HS-27A (cell line): ENCODE measurements around the gene GM2A.
"Not testable (repeated sequence)": the region's sequence is repeated elsewhere in the genome, so short reads cannot be mapped to it uniquely, and the experiment has no call there.

Experiments used
- DNase-seq: peaks from one replicate; pipeline ENCODE4 v3.0.0-alpha.2; 2012; ENCODE audit warnings: low read depth, missing footprints

GM2A gene

DNA sequence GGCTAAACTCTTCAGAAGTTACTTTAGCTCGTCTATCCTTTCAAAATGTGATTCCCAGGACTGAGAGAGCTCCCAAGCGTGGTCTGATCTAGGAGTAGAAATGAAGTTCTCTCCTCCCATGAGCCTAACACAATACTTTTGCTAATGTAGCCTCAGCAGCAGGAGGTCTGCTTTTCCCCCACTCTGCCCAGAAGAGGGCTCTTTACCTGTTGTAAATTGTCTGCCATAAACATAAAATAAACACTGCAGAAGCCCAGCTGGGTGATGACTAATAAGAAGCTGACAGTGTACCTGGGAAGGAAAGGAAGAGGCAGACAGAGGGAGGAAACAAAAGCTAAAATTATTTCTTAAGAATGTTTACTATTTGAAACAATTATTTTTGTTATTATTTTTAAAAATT, 35.2 kb downstream of the GM2A start:
- DNase-seq: no peak

DNA sequence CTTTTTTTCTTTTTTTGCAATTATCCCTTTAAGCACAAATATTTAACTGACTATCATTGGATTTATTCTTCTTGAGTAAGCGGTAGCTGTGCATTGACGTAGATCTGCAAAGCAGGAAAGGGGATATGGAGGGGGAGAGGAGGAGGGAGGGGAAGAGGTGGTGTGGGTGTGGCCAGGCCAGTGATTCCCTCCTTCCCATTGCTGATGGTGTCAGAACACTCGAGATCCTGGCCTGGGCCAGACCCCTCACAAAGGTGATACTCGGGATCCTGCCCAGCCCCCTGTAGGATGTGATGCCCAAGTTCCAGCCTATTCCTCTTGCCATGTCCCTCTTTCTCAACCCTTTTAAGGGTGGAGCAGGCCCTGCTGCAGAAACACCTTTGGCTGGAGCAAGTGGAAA, 40.6 kb downstream of the GM2A start:
- DNase-seq: no peak

DNA sequence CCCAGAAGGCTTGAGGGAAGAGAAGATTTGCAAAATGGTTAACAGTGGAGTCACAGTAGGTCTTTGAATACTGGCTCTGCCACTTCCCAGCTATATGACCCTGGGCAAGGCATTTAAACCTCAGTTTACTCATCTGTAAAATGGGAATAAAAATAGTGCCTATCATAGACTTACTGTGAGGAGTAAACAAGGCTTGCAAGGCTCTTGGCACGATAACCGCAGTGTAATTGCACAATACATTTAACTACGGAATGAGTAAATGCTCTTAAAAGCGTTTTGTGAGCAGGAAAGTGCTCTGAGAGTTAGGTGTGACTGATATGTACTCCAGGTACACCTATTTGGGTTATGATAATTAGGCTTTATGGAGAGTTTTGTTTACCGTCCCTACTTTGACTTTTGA, 42.2 kb downstream of the GM2A start:
- DNase-seq: no peak

DNA sequence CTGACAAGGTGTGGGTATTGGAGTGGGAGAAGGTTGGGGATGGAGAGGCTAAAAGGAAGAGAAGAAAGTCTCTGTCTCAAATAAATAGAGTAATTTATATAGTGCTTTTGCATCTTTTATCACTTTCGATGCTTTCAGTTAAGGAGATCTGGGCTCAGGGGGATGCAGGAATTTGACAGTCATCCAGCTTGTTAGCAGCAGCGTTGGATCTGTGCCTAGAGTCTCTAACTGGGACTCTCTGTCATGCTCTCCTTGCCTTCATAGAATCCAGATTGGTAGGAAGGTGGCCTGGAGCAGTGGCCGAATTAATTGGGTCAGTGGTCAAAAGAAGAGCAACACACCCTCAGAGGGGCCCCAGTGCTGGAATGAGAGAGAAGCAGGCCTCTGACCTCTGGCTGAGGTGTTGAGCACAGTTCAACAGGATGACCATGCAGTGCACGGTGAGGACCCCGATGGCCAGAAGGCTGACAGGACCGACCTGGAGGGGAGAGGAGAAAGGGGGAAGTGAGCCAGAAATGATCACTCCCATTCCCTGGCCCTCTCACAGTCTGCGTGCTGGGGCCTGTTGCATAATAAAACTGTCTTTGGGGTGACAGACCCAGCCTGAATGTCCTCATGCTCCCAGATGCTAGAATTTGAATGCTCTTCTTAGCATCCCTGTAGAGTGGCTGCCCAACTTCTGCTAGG, 42.9 kb downstream of the GM2A start:
- DNase-seq: no peak

DNA sequence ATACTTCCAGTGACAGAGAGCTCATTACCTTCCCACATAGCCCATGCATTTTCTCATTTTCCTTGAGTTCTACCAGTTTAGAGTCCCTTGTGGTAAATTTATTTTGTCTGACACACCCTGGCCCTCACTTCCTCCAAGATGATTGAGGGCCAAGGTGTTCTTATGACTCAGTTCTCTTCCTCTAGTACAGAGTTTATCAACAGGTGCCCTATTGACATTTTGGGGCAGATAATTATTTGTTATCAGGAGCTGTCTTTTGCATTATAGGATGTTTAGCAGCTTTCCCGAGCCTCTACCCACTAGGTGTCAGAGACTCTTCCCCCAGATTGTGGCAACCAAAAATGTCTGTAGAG, 43.5 kb downstream of the GM2A start:
- no peak for DNase-seq

DNA sequence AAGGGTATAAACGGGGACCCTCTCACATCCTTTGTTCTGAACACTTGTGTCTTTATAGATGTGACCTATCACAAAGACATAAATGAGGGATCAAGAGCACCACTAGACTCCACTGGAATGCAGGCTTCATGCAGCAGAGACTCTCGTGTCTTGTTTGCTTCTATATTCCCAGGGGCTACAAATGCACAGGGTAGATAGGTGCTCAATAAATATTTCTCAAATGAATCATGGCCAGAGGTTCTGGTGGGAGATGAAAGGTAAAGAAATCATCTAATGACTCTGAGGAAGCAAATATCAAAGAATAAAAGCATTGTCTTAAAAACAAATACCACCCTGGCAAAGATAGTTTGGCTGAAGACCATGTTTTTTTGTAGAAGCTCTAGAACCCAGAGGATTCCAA, 44.0 kb downstream of the GM2A start:
- no peak for DNase-seq

DNA sequence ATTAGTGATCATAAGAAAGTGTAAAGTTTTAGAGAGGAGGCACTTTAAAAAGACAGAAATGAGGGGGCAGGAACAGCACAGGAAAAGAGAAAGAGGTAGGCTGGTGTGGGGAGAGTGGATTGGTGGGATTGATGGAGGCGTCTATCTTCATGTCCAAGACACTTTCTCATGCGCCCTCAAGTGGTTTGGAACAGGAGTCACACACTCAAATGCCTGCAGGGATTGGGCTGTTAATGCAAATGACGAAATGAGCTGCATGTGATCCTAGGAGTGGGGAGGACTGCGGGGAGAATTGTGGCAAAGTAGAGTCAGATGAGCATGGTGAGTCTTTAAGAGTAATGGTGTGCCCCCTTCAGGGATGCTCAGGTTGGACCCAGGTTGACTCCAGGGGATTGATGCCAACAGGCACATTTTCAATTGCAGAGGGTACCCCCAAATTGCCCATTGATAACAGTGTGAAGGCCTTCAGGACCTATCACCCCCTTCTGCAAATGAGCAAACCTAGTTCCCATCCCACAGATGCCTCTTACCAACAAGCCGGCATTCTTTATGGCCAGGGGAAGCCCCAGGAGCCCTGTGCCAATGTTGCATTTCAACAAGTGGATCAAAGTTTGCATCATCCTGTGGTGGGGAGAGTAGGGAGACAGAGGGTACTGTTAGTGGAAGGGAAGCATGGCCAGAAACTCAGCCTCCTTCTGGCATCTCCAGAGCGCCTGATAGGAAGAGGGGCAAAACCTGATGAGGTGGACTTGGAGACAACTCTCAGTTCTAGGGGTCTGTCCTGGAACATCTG, 45.3 kb downstream of the GM2A start:
- no peak for DNase-seq

DNA sequence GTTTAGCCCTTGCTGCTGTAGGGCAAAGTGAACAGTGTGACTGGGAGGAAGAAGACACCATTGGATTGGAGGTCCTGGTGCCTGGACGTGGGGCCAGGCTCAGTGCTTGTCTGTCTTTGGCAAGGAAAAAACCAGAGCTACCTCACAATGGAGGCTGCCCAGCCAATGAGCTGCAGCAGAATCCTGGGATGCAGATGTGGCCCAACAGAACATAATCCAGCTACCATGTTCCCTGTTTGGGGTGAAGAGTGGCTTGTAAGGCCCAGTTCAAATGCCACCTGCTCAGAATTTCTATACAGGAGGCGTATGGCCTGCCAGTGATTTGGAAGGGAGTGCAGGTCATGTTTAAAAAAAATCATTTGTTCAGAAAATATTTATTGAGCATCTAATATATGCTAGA, 50.7 kb downstream of the GM2A start, which contains the start of gene SLC36A3:
Gene SLC36A3 (minus strand): TSS at position 101 of the 400 bp plus-strand sequence. CDS start 412 bp downstream, outside the sequence.
- no peak for DNase-seq

DNA sequence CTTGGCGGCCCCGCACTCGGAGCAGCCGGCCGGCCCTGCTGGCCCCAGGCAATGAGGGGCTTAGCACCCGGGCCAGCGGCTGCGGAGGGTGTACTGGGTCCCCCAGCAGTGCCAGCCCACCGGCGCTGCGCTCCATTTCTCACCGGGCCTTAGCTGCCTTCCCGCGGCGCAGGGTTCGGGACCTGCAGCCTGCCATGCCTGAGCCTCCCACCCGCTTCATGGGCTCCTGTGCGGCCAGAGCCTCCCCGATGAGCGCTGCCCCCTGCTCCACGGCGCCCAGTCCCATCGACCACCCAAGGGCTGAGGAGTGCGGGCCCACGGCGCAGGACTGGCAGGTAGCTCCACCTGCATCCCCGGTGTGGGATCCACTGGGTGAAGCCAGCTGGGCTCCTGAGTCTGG, 56.3 kb downstream of the GM2A start:
- DNase-seq: not testable (repeated sequence)

DNA sequence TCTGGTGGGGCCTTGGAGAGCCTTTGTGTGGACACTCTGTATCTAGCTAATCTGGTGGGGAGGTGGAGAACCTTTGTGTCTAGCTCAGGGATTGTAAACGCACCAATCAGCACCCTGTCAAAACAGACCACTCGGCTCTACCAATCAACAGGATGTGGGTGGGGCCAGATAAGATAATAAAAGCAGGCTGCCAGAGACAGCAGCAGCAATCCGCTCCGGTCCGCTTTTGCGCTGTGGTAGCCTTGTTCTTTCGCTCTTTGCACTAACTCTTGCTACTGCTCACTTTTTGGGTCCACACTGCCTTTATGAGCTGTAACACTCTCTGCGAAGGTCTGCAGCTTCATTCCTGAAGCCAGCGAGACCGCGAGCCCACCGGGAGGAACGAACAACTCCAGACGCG, 56.8 kb downstream of the GM2A start:
- DNase-seq: not testable (repeated sequence)

DNA sequence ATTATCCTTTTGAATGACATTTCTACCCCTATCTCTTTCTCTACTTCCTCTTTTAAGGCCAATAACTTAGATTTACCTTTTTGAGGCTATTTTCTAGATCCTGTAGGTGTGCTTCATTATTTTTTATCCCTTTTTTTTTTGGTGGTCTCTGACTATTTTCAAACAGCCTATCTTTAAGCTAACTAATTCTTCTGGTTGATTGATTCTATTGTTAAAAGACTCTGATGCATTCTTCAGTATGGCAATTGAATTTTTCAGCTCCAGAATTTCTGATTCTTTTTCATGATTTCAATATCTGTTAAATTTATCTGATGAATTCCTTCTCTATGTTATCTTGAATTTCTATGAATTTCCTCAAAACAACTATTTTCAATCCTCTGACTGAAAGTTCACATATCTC, 57.9 kb downstream of the GM2A start:
- DNase-seq: no peak

DNA sequence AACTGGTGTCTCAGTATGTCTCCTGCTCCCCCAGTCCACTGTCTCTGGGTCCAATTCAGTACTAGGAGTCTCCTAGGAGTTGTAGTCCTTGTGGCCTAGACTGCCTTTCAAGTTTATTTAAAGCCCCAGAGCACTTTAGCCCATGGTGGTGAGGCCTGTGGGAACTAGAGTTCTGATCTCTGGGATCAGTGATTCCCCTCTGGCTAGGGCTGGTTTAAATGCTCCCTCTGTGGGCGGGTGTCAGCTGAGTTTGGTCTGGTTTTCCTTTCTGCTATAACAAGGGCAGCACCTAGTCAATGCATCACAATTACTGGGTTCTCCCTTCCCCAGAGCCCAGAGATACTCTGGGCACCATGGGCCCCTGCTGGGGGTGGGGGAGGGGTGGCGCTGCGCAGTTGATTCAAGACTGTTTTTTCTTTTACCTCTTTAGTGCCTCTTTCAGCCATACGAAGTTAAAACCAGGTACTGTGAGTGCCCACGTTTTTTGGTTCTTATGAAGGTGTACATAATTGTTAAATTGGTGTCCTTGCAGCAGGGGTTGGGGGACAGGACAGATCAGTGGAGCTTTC, 59.9 kb downstream of the GM2A start:
- no peak for DNase-seq

DNA sequence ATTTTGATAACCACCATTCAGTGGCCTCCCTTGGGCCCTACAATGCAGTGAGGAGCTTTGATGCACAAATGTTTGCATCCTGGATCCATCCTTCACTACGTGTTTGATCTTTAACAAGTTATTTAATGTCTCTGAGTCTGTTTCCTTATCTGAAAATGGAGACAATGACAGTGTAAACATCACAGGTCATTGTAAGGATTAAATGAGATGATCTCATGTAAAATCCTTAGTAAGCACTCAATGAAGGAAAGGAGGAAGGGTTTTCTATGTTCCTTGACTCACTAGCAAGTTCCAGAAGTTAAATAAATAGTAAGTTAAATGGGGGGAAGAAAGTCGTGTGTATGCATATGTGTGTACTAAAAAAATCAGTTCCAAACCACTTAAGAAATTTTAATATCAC, 60.4 kb downstream of the GM2A start:
- no peak for DNase-seq

DNA sequence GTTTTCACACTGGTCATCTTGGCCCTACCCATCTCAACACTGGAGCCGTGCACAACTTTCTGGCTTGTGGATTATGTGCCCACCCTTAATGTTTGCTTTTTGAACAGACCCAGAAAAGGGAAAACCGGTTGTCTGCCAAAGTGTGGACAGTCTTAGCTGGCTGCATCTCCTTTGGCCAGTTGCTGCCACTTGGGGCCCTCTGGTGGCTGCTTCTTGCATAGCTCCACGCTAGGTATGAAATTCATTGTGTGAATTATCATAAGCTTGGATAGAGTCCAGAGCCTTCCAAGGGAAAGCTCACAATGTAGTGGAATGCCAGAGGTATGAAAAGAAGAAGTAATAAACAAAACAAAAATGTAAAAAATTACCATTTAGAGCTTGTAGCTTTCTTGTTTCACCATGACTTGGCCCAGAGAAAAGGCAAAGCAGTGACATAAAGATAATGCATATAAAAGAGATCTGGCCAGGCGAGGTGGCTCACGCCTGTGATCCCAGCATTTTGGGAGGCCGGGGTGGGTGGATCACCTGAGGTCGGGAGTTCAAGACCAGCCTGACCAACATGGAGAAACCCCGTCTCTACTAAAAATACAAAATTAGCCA, 63.1 kb downstream of the GM2A start:
- DNase-seq: no peak

DNA sequence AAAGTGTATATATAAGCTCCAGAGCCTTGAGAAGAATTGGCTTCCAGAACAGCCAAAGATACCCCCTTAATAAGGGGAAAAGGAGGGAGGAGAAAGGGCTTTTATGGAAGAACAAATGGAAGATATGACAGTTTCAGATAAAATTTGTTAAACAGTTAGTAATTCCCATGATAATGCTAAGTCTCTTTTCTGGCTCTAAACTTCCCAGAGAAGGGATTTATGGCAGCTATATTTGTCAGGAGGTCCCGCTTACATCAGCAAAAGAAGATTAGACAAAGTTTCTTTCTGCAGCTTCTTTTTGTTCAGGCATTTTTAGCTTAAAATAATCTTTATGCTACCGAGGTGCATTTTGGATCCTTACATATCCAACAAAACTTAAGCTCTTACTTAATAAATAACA, 64.9 kb downstream of the GM2A start:
- no peak for DNase-seq

DNA sequence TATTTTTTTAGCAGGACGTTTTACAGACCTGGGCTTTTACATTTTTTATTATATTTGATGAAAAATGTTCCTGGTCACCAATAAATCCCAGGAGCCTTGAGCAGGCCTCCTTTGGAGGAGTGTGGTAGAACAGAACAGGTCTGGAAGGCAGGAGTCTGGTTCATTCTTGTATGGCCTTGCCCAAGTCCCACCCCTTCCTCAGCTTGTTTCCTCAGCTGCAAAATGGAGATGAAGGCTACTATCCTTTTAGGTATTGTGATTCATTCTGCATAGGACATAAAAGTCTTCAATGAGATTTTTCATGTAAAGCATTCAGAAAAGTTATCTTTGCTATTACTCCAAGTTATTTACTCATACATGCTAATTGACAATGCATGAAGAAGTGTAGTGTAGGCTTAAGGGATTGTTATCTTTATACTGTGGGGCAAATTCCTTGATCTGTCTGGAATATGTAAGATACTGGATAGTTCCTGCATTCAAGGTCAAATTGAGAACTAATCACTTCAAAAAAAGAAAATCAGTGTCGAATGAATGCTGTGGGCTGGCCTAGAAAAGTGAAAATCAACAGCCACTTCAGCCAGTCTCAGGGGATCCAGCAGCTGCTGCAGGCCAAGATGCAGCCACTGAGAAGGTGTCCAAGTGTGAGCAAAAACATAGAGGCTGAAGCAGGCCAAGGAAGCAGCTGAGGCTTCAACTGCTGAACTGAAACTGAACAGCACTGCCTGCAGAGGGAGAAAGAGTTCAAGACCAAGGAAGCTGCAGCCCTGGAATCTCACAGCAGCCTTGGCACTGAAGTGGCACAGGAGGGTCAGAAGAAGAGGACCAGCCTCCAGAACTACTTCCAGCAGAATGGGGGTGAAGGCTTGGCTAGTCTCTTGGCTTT, 66.1 kb downstream of the GM2A start:
- no peak for DNase-seq
